Upper lobe of left lung (tissue), 4 donors: ENCODE measurements around the gene BCOR.

Source experiments
- POLR2A ChIP-seq, 4 donors: fragments of 450-650 bp; IDR thresholded peaks; one replicate each; pipeline ENCODE4 v1.5.1; 2016 to 2017; ENCODE audit warnings: antibody characterized with exemption in 4 of 4, mild to moderate bottlenecking in 2 of 4
- TF ChIP-seq, protein P1 (sequence below), 6 experiments: fragments of 450-650 bp in 4 of 6; fragments of 200-600 bp in 2 of 6; sonication (generic) in 2 of 6; IDR thresholded peaks; one replicate each; pipeline ENCODE4 v1.5.1; 2016 to 2019; ENCODE audit warnings: antibody characterized with exemption in 6 of 6

DNA sequence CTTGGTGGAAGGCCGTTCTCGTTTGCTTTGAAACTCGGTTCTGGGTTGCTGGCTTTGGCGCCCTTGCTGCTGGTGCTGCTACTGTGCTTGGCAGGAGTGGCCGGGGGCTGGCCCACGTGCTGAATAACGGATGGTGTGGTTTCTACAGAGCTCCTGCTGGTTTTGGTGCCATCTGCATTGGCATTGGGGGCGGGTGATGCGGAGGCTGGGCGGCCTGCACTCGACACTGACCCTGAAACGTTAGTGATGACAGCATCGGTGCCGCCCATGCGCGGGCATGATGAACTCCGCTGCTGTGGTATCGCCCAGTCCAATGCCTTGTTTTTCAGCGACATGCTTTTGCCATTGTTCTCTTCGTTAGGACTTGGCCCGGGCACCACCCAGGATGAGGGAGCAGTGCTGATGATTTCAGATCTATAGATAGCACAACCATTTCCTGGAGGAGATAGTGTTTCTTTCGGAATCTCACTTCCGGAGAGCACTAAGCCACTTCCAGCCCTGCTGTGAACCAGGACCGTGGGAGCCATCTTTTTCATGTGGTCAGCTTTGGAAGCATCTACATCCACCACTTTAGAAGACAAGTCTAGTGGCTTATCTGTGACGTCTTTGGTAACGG is 24.2 kb downstream of the BCOR start:
- TF ChIP-seq POLR2A (IDR thresholded peaks at IDR 0.05): no peak
- TF ChIP-seq, protein P1, sequence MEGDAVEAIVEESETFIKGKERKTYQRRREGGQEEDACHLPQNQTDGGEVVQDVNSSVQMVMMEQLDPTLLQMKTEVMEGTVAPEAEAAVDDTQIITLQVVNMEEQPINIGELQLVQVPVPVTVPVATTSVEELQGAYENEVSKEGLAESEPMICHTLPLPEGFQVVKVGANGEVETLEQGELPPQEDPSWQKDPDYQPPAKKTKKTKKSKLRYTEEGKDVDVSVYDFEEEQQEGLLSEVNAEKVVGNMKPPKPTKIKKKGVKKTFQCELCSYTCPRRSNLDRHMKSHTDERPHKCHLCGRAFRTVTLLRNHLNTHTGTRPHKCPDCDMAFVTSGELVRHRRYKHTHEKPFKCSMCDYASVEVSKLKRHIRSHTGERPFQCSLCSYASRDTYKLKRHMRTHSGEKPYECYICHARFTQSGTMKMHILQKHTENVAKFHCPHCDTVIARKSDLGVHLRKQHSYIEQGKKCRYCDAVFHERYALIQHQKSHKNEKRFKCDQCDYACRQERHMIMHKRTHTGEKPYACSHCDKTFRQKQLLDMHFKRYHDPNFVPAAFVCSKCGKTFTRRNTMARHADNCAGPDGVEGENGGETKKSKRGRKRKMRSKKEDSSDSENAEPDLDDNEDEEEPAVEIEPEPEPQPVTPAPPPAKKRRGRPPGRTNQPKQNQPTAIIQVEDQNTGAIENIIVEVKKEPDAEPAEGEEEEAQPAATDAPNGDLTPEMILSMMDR (IDR thresholded peaks at IDR 0.05): no peak
